SK-N-SH (cell line): Measurements from ENCODE around the gene NPC2. TPM values are rescaled to one million over a fixed set of nuclear protein-coding genes. Genes with fewer than 3 reads are reported as not detected.

Experiments used
- CTCF ChIA-PET: fragments of 300-600, 350-600 bp; formaldehyde crosslinking; extraction: SDS; loops from one replicate; lab custom pipeline; 2021; lab: Yijun Ruan, JAX
- POLR2A ChIA-PET: fragments of 350-600 bp; sonication (Branson Sonifier 250); formaldehyde crosslinking; extraction: SDS; loops from one replicate; lab custom pipeline; 2020; ENCODE audit warnings: antibody characterized with exemption, inconsistent platforms; lab: Yijun Ruan, JAX
- DNase-seq: peaks from one replicate; pipeline ENCODE4 v3.0.0; 2012
- H2AFZ ChIP-seq: fragments of 200-600 bp; sonication (generic); 2 replicates; pipeline ENCODE4 v1.8.1; 2016; ENCODE audit warnings: antibody characterized with exemption, mild to moderate bottlenecking, low read depth
- H3F3A ChIP-seq: fragments of 200-600 bp; sonication (generic); replicated peaks from 2 replicates; pipeline ENCODE3; 2016; ENCODE audit warnings: antibody characterized with exemption, mild to moderate bottlenecking; ENCODE audit not compliant: insufficient read depth
- H3K27ac ChIP-seq, 2 experiments: fragments of 200-500 bp in 1 of 2; fragments of 200-600 bp in 1 of 2; sonication (Bioruptor generic) in 1 of 2; sonication (generic), shearing (Covaris generic) in 1 of 2; 2 replicates each; pipeline versions ENCODE4 v1.5.1 to v1.6.1; 2014 to 2016; ENCODE audit warnings: low read depth in 2 of 2, inconsistent platforms in 1 of 2, low read length in 1 of 2, mild to moderate bottlenecking in 1 of 2, mixed read lengths in 1 of 2
- H3K27me3 ChIP-seq: fragments of 200-600 bp; sonication (generic), shearing (Covaris generic); 2 replicates; pipeline ENCODE4 v1.6.1; 2016; ENCODE audit warnings: mixed run types; ENCODE audit not compliant: insufficient read depth
- H3K36me3 ChIP-seq, 2 experiments: fragments of 200-500 bp in 1 of 2; fragments of 200-600 bp in 1 of 2; sonication (Bioruptor generic) in 1 of 2; sonication (generic) in 1 of 2; replicated peaks in 1 of 2; 2 replicates each; pipeline versions ENCODE3 to v1.5.1; 2014 to 2016; ENCODE audit warnings: low read length in 1 of 2, mild to moderate bottlenecking in 1 of 2; ENCODE audit not compliant: insufficient read depth in 2 of 2, control insufficient read depth in 1 of 2
- H3K4me1 ChIP-seq, 2 experiments: fragments of 200-500 bp in 1 of 2; fragments of 200-600 bp in 1 of 2; sonication (Bioruptor generic) in 1 of 2; sonication (generic), shearing (Covaris generic) in 1 of 2; 2 replicates each; pipeline versions ENCODE4 v1.5.1 to v1.6.1; 2014 to 2016; ENCODE audit warnings: low read depth in 1 of 2, low read length in 1 of 2, mixed run types in 1 of 2; ENCODE audit not compliant: insufficient read depth in 2 of 2, control insufficient read depth in 1 of 2
- H3K4me2 ChIP-seq: fragments of 200-600 bp; sonication (generic), shearing (Covaris generic); 2 replicates; pipeline ENCODE4 v1.6.1; 2017; ENCODE audit warnings: mixed run types
- H3K4me3 ChIP-seq, 2 experiments: fragments of 200-500 bp in 1 of 2; fragments of 200-600 bp in 1 of 2; sonication (Bioruptor generic) in 1 of 2; sonication (generic), shearing (Covaris generic) in 1 of 2; 2 replicates each; pipeline versions ENCODE4 v1.5.1 to v1.8.1; 2014 to 2016; ENCODE audit warnings: low read depth in 2 of 2, inconsistent platforms in 1 of 2, low read length in 1 of 2, mild to moderate bottlenecking in 1 of 2, mixed read lengths in 1 of 2, moderate library complexity in 1 of 2
- H3K79me2 ChIP-seq: fragments of 200-600 bp; sonication (generic); 2 replicates; pipeline ENCODE4 v1.8.1; 2017; ENCODE audit warnings: mild to moderate bottlenecking; ENCODE audit not compliant: insufficient read depth
- H3K9ac ChIP-seq: fragments of 200-600 bp; sonication (generic); 2 replicates; pipeline ENCODE4 v1.6.1; 2017; ENCODE audit warnings: mixed run types
- H3K9me2 ChIP-seq: fragments of 200-600 bp; sonication (generic); 2 replicates; pipeline ENCODE4 v1.6.1; 2017; ENCODE audit warnings: mixed run types
- H3K9me3 ChIP-seq: fragments of 200-600 bp; sonication (generic); 2 replicates; pipeline ENCODE4 v1.6.1; 2017; ENCODE audit warnings: mixed run types, mild to moderate bottlenecking, moderate library complexity
- H4K20me1 ChIP-seq: fragments of 200-600 bp; sonication (generic); 2 replicates; pipeline ENCODE4 v1.6.1; 2017; ENCODE audit warnings: mild to moderate bottlenecking, mixed run types; ENCODE audit not compliant: insufficient read depth
- CHD2 ChIP-seq: fragments of 150-350 bp; IDR thresholded peaks from 2 replicates; pipeline ENCODE4 v1.6.1; 2018; ENCODE audit warnings: low read length; ENCODE audit not compliant: partially characterized antibody
- CTCF ChIP-seq: fragments of 200-600 bp; sonication (generic); IDR thresholded peaks from 2 replicates; pipeline ENCODE4 v1.6.1; 2017; ENCODE audit warnings: antibody characterized with exemption, mild to moderate bottlenecking, moderate library complexity
- EP300 ChIP-seq, 2 experiments: IDR thresholded peaks; 2 replicates each; pipeline versions ENCODE4 v1.4.0 to v1.6.1; 2012; ENCODE audit warnings: borderline replicate concordance in 1 of 2, low read depth in 1 of 2, low read length in 1 of 2
- EZH2phosphoT487 ChIP-seq: fragments of 200-600 bp; sonication (generic); IDR thresholded peaks from 2 replicates; pipeline ENCODE4 v1.6.1; 2017; ENCODE audit warnings: low read depth, mixed run types, mild to moderate bottlenecking, antibody characterized with exemption, moderate library complexity, borderline replicate concordance
- FOSL2 ChIP-seq: IDR thresholded peaks from 2 replicates; pipeline ENCODE4 v1.4.0; 2012; ENCODE audit warnings: low read depth, mild to moderate bottlenecking, moderate library complexity, borderline replicate concordance
- GABPA ChIP-seq: IDR thresholded peaks from 2 replicates; pipeline ENCODE4 v1.4.0; 2012; ENCODE audit warnings: low read depth, mild to moderate bottlenecking
- MXI1 ChIP-seq: IDR thresholded peaks from 2 replicates; pipeline ENCODE4 v1.6.1; 2012; ENCODE audit warnings: mild to moderate bottlenecking, low read depth, low read length, improper control_type of control experiment
- NFIC ChIP-seq: IDR thresholded peaks from 2 replicates; pipeline ENCODE4 v1.4.0; 2012; ENCODE audit warnings: borderline replicate concordance
- NRF1 ChIP-seq: IDR thresholded peaks from 2 replicates; pipeline ENCODE4 v1.6.1; 2012; ENCODE audit warnings: low read depth, mild to moderate bottlenecking, low read length
- PBX3 ChIP-seq: IDR thresholded peaks from 2 replicates; pipeline ENCODE4; 2012
- POLR2AphosphoS5 ChIP-seq: IDR thresholded peaks from 2 replicates; pipeline ENCODE4 v1.6.1; 2012; ENCODE audit warnings: low read depth, low read length
- RAD21 ChIP-seq: IDR thresholded peaks from 2 replicates; pipeline ENCODE4 v1.6.1; 2012; ENCODE audit warnings: mild to moderate bottlenecking, low read length
- RCOR1 ChIP-seq: fragments of 150-350 bp; IDR thresholded peaks from 2 replicates; pipeline ENCODE4 v1.6.1; 2017; ENCODE audit warnings: antibody characterized with exemption, low read length
- RFX5 ChIP-seq: IDR thresholded peaks from 2 replicates; pipeline ENCODE4 v1.6.1; 2012; ENCODE audit warnings: mild to moderate bottlenecking, improper control_type of control experiment, low read length
- SIN3A ChIP-seq: IDR thresholded peaks from 2 replicates; pipeline ENCODE4 v1.6.1; 2012; ENCODE audit warnings: low read depth, mild to moderate bottlenecking, low read length, moderate library complexity, borderline replicate concordance
- SMC3 ChIP-seq: IDR thresholded peaks from 2 replicates; pipeline ENCODE4 v1.6.1; 2012; ENCODE audit warnings: low read depth, low read length, improper control_type of control experiment
- TAF1 ChIP-seq: IDR thresholded peaks from 2 replicates; pipeline ENCODE4 v1.6.1; 2012; ENCODE audit warnings: low read depth, mild to moderate bottlenecking, low read length, moderate library complexity, borderline replicate concordance
- TCF12 ChIP-seq: IDR thresholded peaks from 2 replicates; pipeline ENCODE4 v1.4.0; 2012
- TEAD4 ChIP-seq: IDR thresholded peaks from 2 replicates; pipeline ENCODE4 v1.4.0; 2012; ENCODE audit warnings: mild to moderate bottlenecking, borderline replicate concordance; ENCODE audit not compliant: insufficient read depth
- YY1 ChIP-seq: IDR thresholded peaks from 2 replicates; pipeline ENCODE4 v1.4.0; 2012; ENCODE audit warnings: low read depth, mild to moderate bottlenecking
- WGBS: methylation state at CpG from one replicate; pipeline ENCODE4 v1.1.6; 2017; ENCODE audit warnings: low lambda C conversion rate; 5-methylcytosine and 5-hydroxymethylcytosine counted together
- polyA plus RNA-seq, 3 experiments: library from polyadenylated mRNA; depleted of rRNA; stranded (reverse); fragments of >200 nt; gene quantifications; 2 replicates each; pipeline ENCODE4 v1.2.3, GENCODE V29; 2012
- TF ChIP-seq, protein P1 (sequence below): fragments of 150-350 bp; IDR thresholded peaks from 2 replicates; pipeline ENCODE4 v1.6.1; 2016; ENCODE audit warnings: mild to moderate bottlenecking, low read depth, low read length

NPC2 gene
- polyA plus RNA-seq, 1 of the 3 experiments (the other 2 are of a cell fraction) = 522 TPM

DNA sequence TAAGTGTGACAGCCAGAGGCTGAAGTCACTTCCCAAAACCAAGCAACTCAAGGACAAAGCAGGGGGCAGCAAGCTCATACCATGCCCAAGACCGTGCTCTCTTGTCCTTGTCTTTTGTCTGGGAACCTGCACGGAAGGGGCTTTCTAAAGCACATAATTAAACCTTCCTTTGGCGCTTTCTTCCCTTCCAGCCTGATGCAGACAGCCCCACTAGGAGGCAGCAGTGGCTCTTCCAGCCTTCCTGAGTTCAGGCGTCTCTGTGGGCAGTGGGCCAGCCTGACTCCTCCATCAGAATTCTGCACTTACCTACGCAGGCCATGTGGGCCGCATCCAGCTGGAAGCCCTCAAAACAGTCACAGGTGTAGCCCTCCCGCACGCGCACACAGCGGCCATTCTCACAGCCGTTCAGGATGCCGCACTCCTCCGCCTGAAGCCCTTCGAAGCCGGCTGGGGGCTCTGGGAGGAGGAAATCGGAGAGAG is 8.1 kb upstream of the NPC2 start:
- H3K4me1 ChIP-seq = peaks cover 0 to 13% of the 10 kb centered on the region in 2 experiments; a peak in 1 of 4 replicates
- no peak overlapping the region for H3K4me2 ChIP-seq
- no peaks in the 10 kb centered on the region for H4K20me1 ChIP-seq
- CTCF ChIA-PET = interaction anchor here (0.6 to 11.1 kb wide), 40 partner anchors 11 to 299 kb away, joined by 3 to 126 read pairs (median 5); partner anchors contain the start of gene LTBP2
- H3K4me3 ChIP-seq = peak overlapping the region in 1 of 2 experiments; percentile 49; a peak in 1 of 4 replicates
- no peak overlapping the region for H3K27ac ChIP-seq
- POLR2A ChIA-PET = no interaction called here
- peak; percentile 87 for DNase-seq
- H3K27me3 ChIP-seq = no peaks in the 10 kb centered on the region
- no peak overlapping the region for H2AFZ ChIP-seq
- 75% methylated on average over 14 of the region's 16 CpGs for WGBS
- peaks cover 35 to 59% of the 10 kb centered on the region in 2 experiments for H3K36me3 ChIP-seq
- H3K9me3 ChIP-seq = no peaks in the 10 kb centered on the region
- no peaks in the 10 kb centered on the region for H3K9me2 ChIP-seq
- TF ChIP-seq, protein P1, sequence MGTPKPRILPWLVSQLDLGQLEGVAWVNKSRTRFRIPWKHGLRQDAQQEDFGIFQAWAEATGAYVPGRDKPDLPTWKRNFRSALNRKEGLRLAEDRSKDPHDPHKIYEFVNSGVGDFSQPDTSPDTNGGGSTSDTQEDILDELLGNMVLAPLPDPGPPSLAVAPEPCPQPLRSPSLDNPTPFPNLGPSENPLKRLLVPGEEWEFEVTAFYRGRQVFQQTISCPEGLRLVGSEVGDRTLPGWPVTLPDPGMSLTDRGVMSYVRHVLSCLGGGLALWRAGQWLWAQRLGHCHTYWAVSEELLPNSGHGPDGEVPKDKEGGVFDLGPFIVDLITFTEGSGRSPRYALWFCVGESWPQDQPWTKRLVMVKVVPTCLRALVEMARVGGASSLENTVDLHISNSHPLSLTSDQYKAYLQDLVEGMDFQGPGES = no peak
- TF ChIP-seq SMC3 (peak; percentile 72), POLR2AphosphoS5 (no peak), CTCF (peak; percentile 61), GABPA (no peak), CHD2 (no peak), EZH2phosphoT487 (no peak), TCF12 (no peak), PBX3 (no peak), FOSL2 (no peak), NFIC (peak; percentile 43), RAD21 (peak; percentile 91), RFX5 (0 out of 2 replicates have a peak, but pooled peaks have one; percentile 26), RCOR1 (peak; percentile 45; the same call in 1 of the 2 replicates), NRF1 (peak; percentile 29; the same call in 1 of the 2 replicates), EP300 (IDR thresholded peaks at IDR 0.05; ENCODE audit: borderline replicate concordance in 1 of 2, low read depth in 1 of 2, low read length in 1 of 2) (no peak), TEAD4 (no peak), TAF1 (no peak), YY1 (no peak), MXI1 (peak; percentile 61; the same call in 1 of the 2 replicates), SIN3A (no peak)
- TF ChIP-seq, all 33 proteins: peak for 8
- Histone ChIP-seq H3K9ac (no peak overlapping the region), H3F3A (peaks cover 44% of the 10 kb centered on the region), H3K79me2 (no peaks in the 10 kb centered on the region)
